Measurements from ENCODE around the gene MMP24.
"Not testable (repeated sequence)": the region's sequence is repeated elsewhere in the genome, so short reads cannot be mapped to it uniquely, and the experiment has no call there.

MMP24 gene

DNA sequence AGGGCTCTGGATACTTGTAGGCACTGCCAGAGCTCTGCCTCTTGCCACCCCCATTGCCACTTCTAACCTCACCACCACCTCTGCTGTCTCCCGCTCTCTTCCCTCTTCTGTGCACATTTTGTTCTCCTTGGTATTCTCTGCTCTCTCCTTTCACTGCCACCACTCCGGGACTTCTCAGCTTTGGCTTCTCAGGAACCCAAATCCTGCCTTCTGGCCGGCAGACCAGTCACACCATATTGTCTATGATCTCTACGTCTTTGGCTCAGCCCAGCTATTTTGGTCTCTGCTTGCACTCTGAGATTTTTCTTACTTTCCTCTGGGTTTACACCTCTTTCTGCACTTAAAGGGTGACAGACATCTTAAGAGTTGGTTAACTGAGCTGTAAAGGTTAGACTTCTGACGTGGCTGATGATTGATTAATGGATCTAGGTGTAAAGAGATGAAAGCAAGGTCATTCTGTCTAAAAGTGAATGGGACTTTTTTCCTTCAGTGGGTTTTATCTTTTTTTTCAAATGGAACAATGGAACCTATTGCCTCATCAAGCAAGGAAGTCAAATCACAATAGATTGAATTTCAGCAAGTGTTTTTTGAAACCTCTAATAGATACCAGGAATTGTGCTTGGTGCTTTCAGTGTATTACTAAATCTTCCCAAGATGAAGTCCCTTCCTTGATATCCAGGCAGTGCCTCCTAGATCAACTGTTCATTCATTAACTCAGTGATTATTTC lies 13.8 kb downstream of the MMP24 start:
- no peak overlapping the region for H3K27ac ChIP-seq (ENCODE audit: low read depth, low read length)
- H3K36me3 ChIP-seq (ENCODE audit: control insufficient read depth in 1 of 2, insufficient read depth in 2 of 2, low read length in 2 of 2), result no peaks in the 10 kb centered on the region
- no peak overlapping the region for H3K9ac ChIP-seq (ENCODE audit: low read depth in 1 of 2, low read length in 2 of 2)
- no peaks in the 10 kb centered on the region for H3K27me3 ChIP-seq (ENCODE audit: control insufficient read depth in 1 of 2, insufficient read depth in 2 of 2, low read length in 2 of 2)
- no peaks in the 10 kb centered on the region for H3K9me3 ChIP-seq (ENCODE audit: control insufficient read depth in 1 of 2, low read length in 2 of 2)
- no peak overlapping the region for H3K4me3 ChIP-seq (ENCODE audit: low read depth in 1 of 2, low read length in 2 of 2)
- no peaks in the 10 kb centered on the region for H3K4me1 ChIP-seq (ENCODE audit: control insufficient read depth in 1 of 2, insufficient read depth in 2 of 2, low read length in 2 of 2)

DNA sequence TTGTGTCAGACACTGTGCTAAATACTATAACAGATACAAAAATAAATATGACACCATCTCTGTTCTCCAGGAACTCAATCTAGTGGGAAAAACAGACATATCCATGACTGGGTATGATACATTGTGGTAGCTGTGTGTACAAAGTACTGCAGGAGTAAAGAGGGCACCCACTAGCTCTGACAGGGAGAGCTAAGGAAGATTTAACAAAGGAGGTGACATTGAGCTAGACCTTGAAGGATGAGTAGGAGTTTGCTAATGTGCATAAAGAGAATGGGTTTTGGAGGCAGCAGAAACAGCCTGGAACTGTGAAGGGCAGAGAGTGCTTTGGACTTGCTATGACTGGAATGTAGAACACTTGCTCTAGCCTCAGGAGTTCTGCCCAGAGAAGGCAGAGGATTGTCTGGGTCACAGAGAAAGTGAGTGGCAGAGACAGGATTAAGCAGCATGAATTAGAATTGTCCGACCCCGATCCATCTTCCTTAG lies 14.4 kb downstream of the MMP24 start:
- H3K4me3 ChIP-seq (ENCODE audit: low read depth in 1 of 2, low read length in 2 of 2), result no peak overlapping the region
- no peaks in the 10 kb centered on the region for H3K27me3 ChIP-seq (ENCODE audit: control insufficient read depth in 1 of 2, insufficient read depth in 2 of 2, low read length in 2 of 2)
- no peaks in the 10 kb centered on the region for H3K4me1 ChIP-seq (ENCODE audit: control insufficient read depth in 1 of 2, insufficient read depth in 2 of 2, low read length in 2 of 2)
- H3K9ac ChIP-seq (ENCODE audit: low read depth in 1 of 2, low read length in 2 of 2), result no peak overlapping the region
- H3K36me3 ChIP-seq (ENCODE audit: control insufficient read depth in 1 of 2, insufficient read depth in 2 of 2, low read length in 2 of 2), result no peaks in the 10 kb centered on the region
- H3K9me3 ChIP-seq (ENCODE audit: control insufficient read depth in 1 of 2, low read length in 2 of 2), result no peaks in the 10 kb centered on the region
- no peak overlapping the region for H3K27ac ChIP-seq (ENCODE audit: low read depth, low read length)

DNA sequence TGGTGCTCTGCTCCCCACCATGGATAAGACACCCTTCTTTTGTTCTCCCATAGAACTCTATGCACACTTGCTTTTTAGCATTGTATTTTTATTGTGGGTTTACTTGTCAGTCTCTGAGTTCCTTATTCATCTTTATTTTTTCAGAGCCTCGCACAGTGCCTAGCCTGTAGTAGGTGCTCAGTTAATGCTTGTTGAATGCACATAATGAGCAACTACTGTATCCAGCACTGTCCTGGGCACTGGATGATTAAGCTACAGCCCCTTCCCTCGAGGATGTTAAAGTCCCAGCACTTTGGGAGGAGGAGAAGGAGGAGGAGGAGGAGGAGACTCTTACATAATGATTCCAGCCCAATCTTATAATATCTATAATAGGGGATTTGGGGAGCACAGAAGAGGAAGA lies 16.8 kb downstream of the MMP24 start:
- Histone ChIP-seq H3K36me3 (ENCODE audit: control insufficient read depth in 1 of 2, insufficient read depth in 2 of 2, low read length in 2 of 2) (no peaks in the 10 kb centered on the region), H3K4me1 (ENCODE audit: control insufficient read depth in 1 of 2, insufficient read depth in 2 of 2, low read length in 2 of 2) (no peaks in the 10 kb centered on the region), H3K9me3 (ENCODE audit: control insufficient read depth in 1 of 2, low read length in 2 of 2) (no peaks in the 10 kb centered on the region), H3K9ac (ENCODE audit: low read depth in 1 of 2, low read length in 2 of 2) (no peak overlapping the region), H3K27me3 (ENCODE audit: control insufficient read depth in 1 of 2, insufficient read depth in 2 of 2, low read length in 2 of 2) (no peaks in the 10 kb centered on the region), H3K27ac (ENCODE audit: low read depth, low read length) (no peak overlapping the region), H3K4me3 (ENCODE audit: low read depth in 1 of 2, low read length in 2 of 2) (no peak overlapping the region)

DNA sequence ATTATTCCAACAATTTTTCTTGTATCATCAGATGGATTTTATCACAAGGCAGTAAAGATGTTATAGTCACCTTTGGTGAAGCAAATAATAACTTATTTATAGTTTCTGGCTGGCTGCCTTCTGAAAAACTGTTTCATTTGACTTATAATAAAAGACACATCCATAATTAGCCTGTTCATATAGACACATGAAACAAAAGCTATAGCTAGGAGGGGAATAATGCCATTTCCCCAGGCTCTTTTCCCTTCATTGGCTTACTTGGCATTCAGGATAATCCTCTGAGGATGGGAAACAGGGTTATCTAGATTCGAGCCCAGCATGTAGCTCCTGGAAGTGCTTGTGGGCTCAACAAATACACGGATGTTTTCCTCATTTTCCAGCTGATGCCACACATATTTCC lies 17.5 kb downstream of the MMP24 start:
- Histone ChIP-seq H3K27me3 (ENCODE audit: control insufficient read depth in 1 of 2, insufficient read depth in 2 of 2, low read length in 2 of 2) (no peaks in the 10 kb centered on the region), H3K27ac (ENCODE audit: low read depth, low read length) (no peak overlapping the region), H3K4me1 (ENCODE audit: control insufficient read depth in 1 of 2, insufficient read depth in 2 of 2, low read length in 2 of 2) (no peaks in the 10 kb centered on the region)

DNA sequence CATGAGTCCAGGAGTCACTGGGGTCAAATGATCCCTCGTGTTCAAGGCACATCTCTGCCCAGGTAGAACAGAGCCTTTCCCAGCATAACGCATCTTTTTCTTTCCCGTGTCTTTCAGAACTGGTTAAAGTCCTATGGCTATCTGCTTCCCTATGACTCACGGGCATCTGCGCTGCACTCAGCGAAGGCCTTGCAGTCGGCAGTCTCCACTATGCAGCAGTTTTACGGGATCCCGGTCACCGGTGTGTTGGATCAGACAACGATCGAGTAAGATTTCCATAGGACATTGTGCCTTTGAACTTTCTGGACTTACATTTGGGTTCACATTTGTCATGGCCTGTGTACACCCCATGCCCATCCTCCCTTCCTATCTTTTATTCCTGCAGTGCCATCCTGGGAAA lies 20.2 kb downstream of the MMP24 start:
- H3K36me3 ChIP-seq (ENCODE audit: control insufficient read depth in 1 of 2, insufficient read depth in 2 of 2, low read length in 2 of 2), result no peaks in the 10 kb centered on the region
- H3K27me3 ChIP-seq (ENCODE audit: control insufficient read depth in 1 of 2, insufficient read depth in 2 of 2, low read length in 2 of 2), result no peaks in the 10 kb centered on the region
- H3K4me1 ChIP-seq (ENCODE audit: control insufficient read depth in 1 of 2, insufficient read depth in 2 of 2, low read length in 2 of 2), result peaks cover 4 to 6% of the 10 kb centered on the region in 2 donors
- H3K4me3 ChIP-seq (ENCODE audit: low read depth in 1 of 2, low read length in 2 of 2), result no peak overlapping the region
- no peak overlapping the region for H3K9ac ChIP-seq (ENCODE audit: low read depth in 1 of 2, low read length in 2 of 2)
- H3K27ac ChIP-seq (ENCODE audit: low read depth, low read length), result no peak overlapping the region
- no peaks in the 10 kb centered on the region for H3K9me3 ChIP-seq (ENCODE audit: control insufficient read depth in 1 of 2, low read length in 2 of 2)

More for the DNA sequence above, 17.5 kb downstream of the MMP24 start:
- H3K4me3 ChIP-seq (ENCODE audit: low read depth in 1 of 2, low read length in 2 of 2), result no peak overlapping the region
- H3K9me3 ChIP-seq (ENCODE audit: control insufficient read depth in 1 of 2, low read length in 2 of 2), result no peaks in the 10 kb centered on the region
- no peak overlapping the region for H3K9ac ChIP-seq (ENCODE audit: low read depth in 1 of 2, low read length in 2 of 2)
- H3K36me3 ChIP-seq (ENCODE audit: control insufficient read depth in 1 of 2, insufficient read depth in 2 of 2, low read length in 2 of 2), result no peaks in the 10 kb centered on the region

- peaks cover 18% of the 10 kb centered on the region in 2 donors for H3K4me1 ChIP-seq (ENCODE audit: control insufficient read depth in 1 of 2, insufficient read depth in 2 of 2, low read length in 2 of 2)
- H3K27ac ChIP-seq (ENCODE audit: low read depth, low read length), result no peak overlapping the region
- H3K4me3 ChIP-seq (ENCODE audit: low read depth in 1 of 2, low read length in 2 of 2), result no peak overlapping the region
- no peaks in the 10 kb centered on the region for H3K9me3 ChIP-seq (ENCODE audit: control insufficient read depth in 1 of 2, low read length in 2 of 2)
- no peaks in the 10 kb centered on the region for H3K36me3 ChIP-seq (ENCODE audit: control insufficient read depth in 1 of 2, insufficient read depth in 2 of 2, low read length in 2 of 2)
- H3K9ac ChIP-seq (ENCODE audit: low read depth in 1 of 2, low read length in 2 of 2), result no peak overlapping the region
- H3K27me3 ChIP-seq (ENCODE audit: control insufficient read depth in 1 of 2, insufficient read depth in 2 of 2, low read length in 2 of 2), result no peaks in the 10 kb centered on the region
Observed at GRCh38 chr20:35248641-35249475, 22.4 kb downstream of the MMP24 start.

DNA sequence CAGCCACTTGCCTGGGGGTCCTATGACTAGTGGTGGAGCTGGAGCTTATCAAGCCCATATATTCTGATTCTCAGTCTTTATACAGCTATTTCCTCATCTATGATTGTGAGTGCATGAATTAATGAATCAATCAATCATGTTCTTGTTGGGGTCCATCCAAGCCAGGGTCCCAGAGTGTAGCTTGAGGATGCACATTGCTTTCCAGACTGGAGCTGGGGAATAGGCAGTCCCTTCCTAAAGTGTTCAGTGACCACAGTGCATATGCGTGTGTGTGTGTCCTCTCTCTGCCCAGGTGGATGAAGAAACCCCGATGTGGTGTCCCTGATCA lies 25.1 kb downstream of the MMP24 start:
- peak overlapping the region in 1 of 2 donors; percentile 8 for H3K9ac ChIP-seq (ENCODE audit: low read depth in 1 of 2, low read length in 2 of 2)
- no peaks in the 10 kb centered on the region for H3K27me3 ChIP-seq (ENCODE audit: control insufficient read depth in 1 of 2, insufficient read depth in 2 of 2, low read length in 2 of 2)
- peak overlapping the region; percentile 30 for H3K27ac ChIP-seq (ENCODE audit: low read depth, low read length)

DNA sequence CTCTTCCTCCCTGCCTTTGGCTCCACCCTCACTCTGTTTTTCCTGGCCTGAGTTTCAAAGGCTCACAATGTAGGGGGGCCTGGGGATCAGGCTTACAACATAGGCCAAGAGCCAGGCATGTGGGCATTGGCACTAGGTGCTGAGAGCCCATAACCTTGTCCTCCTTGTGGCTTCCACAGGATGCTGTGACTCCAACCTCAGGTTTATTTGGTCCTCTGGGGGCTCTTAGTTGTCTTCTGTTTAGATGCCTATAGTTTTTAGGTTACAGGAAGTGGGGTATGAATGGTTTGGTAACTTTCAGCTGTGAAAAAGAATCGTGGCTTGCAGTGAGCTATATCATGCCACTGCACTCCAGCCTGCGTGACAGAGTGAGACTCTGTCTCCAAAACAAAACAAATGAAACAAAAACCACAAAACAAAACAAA lies 25.6 kb downstream of the MMP24 start:
- H3K4me1 ChIP-seq (ENCODE audit: control insufficient read depth in 1 of 2, insufficient read depth in 2 of 2, low read length in 2 of 2), result peaks cover 22% of the 10 kb centered on the region in 2 donors
- H3K36me3 ChIP-seq (ENCODE audit: control insufficient read depth in 1 of 2, insufficient read depth in 2 of 2, low read length in 2 of 2), result peaks cover 0 to 4% of the 10 kb centered on the region in 2 donors
- H3K9me3 ChIP-seq (ENCODE audit: control insufficient read depth in 1 of 2, low read length in 2 of 2), result no peaks in the 10 kb centered on the region
- peak overlapping the region; percentile 30 for H3K27ac ChIP-seq (ENCODE audit: low read depth, low read length)
- peak overlapping the region; percentile 26 to 41 for H3K4me3 ChIP-seq (ENCODE audit: low read depth in 1 of 2, low read length in 2 of 2)
- H3K9ac ChIP-seq (ENCODE audit: low read depth in 1 of 2, low read length in 2 of 2), result peak overlapping the region; percentile 8 to 21
- no peaks in the 10 kb centered on the region for H3K27me3 ChIP-seq (ENCODE audit: control insufficient read depth in 1 of 2, insufficient read depth in 2 of 2, low read length in 2 of 2)

More for the DNA sequence above, 25.1 kb downstream of the MMP24 start:
- H3K9me3 ChIP-seq (ENCODE audit: control insufficient read depth in 1 of 2, low read length in 2 of 2), result no peaks in the 10 kb centered on the region
- H3K4me1 ChIP-seq (ENCODE audit: control insufficient read depth in 1 of 2, insufficient read depth in 2 of 2, low read length in 2 of 2), result peaks cover 18% of the 10 kb centered on the region in 2 donors
- peaks cover 0 to 4% of the 10 kb centered on the region in 2 donors for H3K36me3 ChIP-seq (ENCODE audit: control insufficient read depth in 1 of 2, insufficient read depth in 2 of 2, low read length in 2 of 2)
- H3K4me3 ChIP-seq (ENCODE audit: low read depth in 1 of 2, low read length in 2 of 2), result peak overlapping the region in 1 of 2 donors; percentile 41

GRCh38 chr20:35252598-35252997 lies 26.1 kb downstream of the MMP24 start:
- H3K36me3 ChIP-seq (ENCODE audit: control insufficient read depth in 1 of 2, insufficient read depth in 2 of 2, low read length in 2 of 2); H3K27me3 ChIP-seq (ENCODE audit: control insufficient read depth in 1 of 2, insufficient read depth in 2 of 2, low read length in 2 of 2); H3K9me3 ChIP-seq (ENCODE audit: control insufficient read depth in 1 of 2, low read length in 2 of 2): not testable (repeated sequence)
- Histone ChIP-seq H3K27ac (ENCODE audit: low read depth, low read length) (peak overlapping the region; percentile 36), H3K4me3 (ENCODE audit: low read depth in 1 of 2, low read length in 2 of 2) (peak overlapping the region in 1 of 2 donors; percentile 26), H3K4me1 (ENCODE audit: control insufficient read depth in 1 of 2, insufficient read depth in 2 of 2, low read length in 2 of 2) (peaks cover 27 to 28% of the 10 kb centered on the region in 2 donors), H3K9ac (ENCODE audit: low read depth in 1 of 2, low read length in 2 of 2) (peak overlapping the region; percentile 8 to 21)

GRCh38 chr20:35253010-35253409 lies 26.5 kb downstream of the MMP24 start:
- no peaks in the 10 kb centered on the region for H3K27me3 ChIP-seq (ENCODE audit: control insufficient read depth in 1 of 2, insufficient read depth in 2 of 2, low read length in 2 of 2)
- H3K4me3 ChIP-seq (ENCODE audit: low read depth in 1 of 2, low read length in 2 of 2), result no peak overlapping the region
- H3K36me3 ChIP-seq (ENCODE audit: control insufficient read depth in 1 of 2, insufficient read depth in 2 of 2, low read length in 2 of 2), result peaks cover 0 to 4% of the 10 kb centered on the region in 2 donors
- H3K27ac ChIP-seq (ENCODE audit: low read depth, low read length), result no peak overlapping the region
- no peak overlapping the region for H3K9ac ChIP-seq (ENCODE audit: low read depth in 1 of 2, low read length in 2 of 2)
- H3K9me3 ChIP-seq (ENCODE audit: control insufficient read depth in 1 of 2, low read length in 2 of 2), result no peaks in the 10 kb centered on the region
- H3K4me1 ChIP-seq (ENCODE audit: control insufficient read depth in 1 of 2, insufficient read depth in 2 of 2, low read length in 2 of 2), result peaks cover 31% of the 10 kb centered on the region in 2 donors

Measured in duodenal mucosa (tissue), 2 donors.